PC-3 (cell line): ENCODE measurements around the gene DCHS2. TPM values are rescaled to one million over a fixed set of nuclear protein-coding genes. Genes with fewer than 3 reads are reported as not detected.

ENCODE experiments used
- ATAC-seq: fragments of 200-7000 bp; cut with Tn5 transposase; 2 replicates; pipeline ENCODE4 v1.9.1; 2020; ENCODE audit warnings: mild to moderate bottlenecking, moderate library complexity
- BruUV-seq: library from RNA; stranded (reverse); fragments of 400-500 nt; replicated peaks from 2 replicates; lab custom pipeline; 2021; lab: Mats Ljungman, UMichigan
- CTCF ChIA-PET: fragments of 300-600 bp; sonication (Branson Sonifier 250); formaldehyde crosslinking; loops from one replicate; lab custom pipeline; 2022; ENCODE audit warnings: antibody characterized with exemption; lab: Charles Lee
- POLR2A ChIA-PET: fragments of 300-600 bp; sonication (Branson Sonifier 250); formaldehyde crosslinking; loops from one replicate; lab custom pipeline; 2022; ENCODE audit warnings: antibody characterized with exemption; ENCODE audit not compliant: unreplicated experiment; lab: Charles Lee
- DNase-seq: peaks from one replicate; pipeline ENCODE4 v3.0.0-alpha.2; 2015
- H2AFZ ChIP-seq: fragments of 300-600 bp; sonication (generic); 2 replicates; pipeline ENCODE4 v1.6.0; 2016; ENCODE audit warnings: antibody characterized with exemption, low read length
- H3F3A ChIP-seq: fragments of 300-600 bp; sonication (generic); one replicate; pipeline ENCODE4 v1.6.0; 2017; ENCODE audit warnings: antibody characterized with exemption, low read length, control low read depth, mild to moderate bottlenecking; ENCODE audit not compliant: unreplicated experiment
- H3K27ac ChIP-seq: fragments of 300-600 bp; sonication (generic); 2 replicates; pipeline ENCODE4 v1.5.1; 2016; ENCODE audit warnings: mild to moderate bottlenecking, low read length
- H3K27me3 ChIP-seq: fragments of 300-600 bp; sonication (generic); 2 replicates; pipeline ENCODE4 v1.6.1; 2016; ENCODE audit warnings: low read length, mixed read lengths
- H3K36me3 ChIP-seq: fragments of 300-600 bp; sonication (generic); 2 replicates; pipeline ENCODE4 v1.6.1; 2016; ENCODE audit warnings: low read depth, mixed run types, low read length, mixed read lengths
- H3K4me1 ChIP-seq: fragments of 300-600 bp; sonication (generic); 2 replicates; pipeline ENCODE4 v1.5.1; 2016; ENCODE audit warnings: low read length; ENCODE audit not compliant: insufficient read depth
- H3K4me2 ChIP-seq: fragments of 300-600 bp; sonication (generic); 2 replicates; pipeline ENCODE4 v1.6.0; 2016; ENCODE audit warnings: low read length
- H3K4me3 ChIP-seq: fragments of 300-600 bp; sonication (generic); 2 replicates; pipeline ENCODE4 v1.5.1; 2016; ENCODE audit warnings: mild to moderate bottlenecking, low read length, mixed read lengths
- H3K79me2 ChIP-seq: fragments of 300-600 bp; sonication (generic); 2 replicates; pipeline ENCODE4 v1.6.1; 2017; ENCODE audit warnings: low read length, mixed read lengths
- H3K9ac ChIP-seq: fragments of 300-600 bp; sonication (generic); 2 replicates; pipeline ENCODE4 v1.6.0; 2016; ENCODE audit warnings: mild to moderate bottlenecking, low read length
- H3K9me2 ChIP-seq: fragments of 300-600 bp; sonication (generic); replicated peaks from 2 replicates; pipeline ENCODE4 v1.6.1; 2016; ENCODE audit warnings: mixed run types, low read length, mixed read lengths
- H3K9me3 ChIP-seq: fragments of 300-600 bp; sonication (generic); 2 replicates; pipeline ENCODE4 v1.6.1; 2016; ENCODE audit warnings: low read length, mixed read lengths
- H4K20me1 ChIP-seq: fragments of 300-600 bp; sonication (generic); 2 replicates; pipeline ENCODE4 v1.6.1; 2016; ENCODE audit warnings: low read length, mixed read lengths
- CTCF ChIP-seq: fragments of 300-600 bp; sonication (generic); conservative IDR thresholded peaks from 2 replicates; pipeline ENCODE4 v1.5.1; 2017; ENCODE audit warnings: antibody characterized with exemption, low read depth, mild to moderate bottlenecking, low read length
- EZH2 ChIP-seq: fragments of 300-600 bp; sonication (generic); IDR thresholded peaks from one replicate; pipeline ENCODE4 v1.6.1; 2017; ENCODE audit warnings: antibody characterized with exemption, mild to moderate bottlenecking, low read length; ENCODE audit not compliant: unreplicated experiment
- EZH2phosphoT487 ChIP-seq: fragments of 300-600 bp; sonication (generic); IDR thresholded peaks from 2 replicates; pipeline ENCODE4 v1.6.1; 2018; ENCODE audit warnings: mild to moderate bottlenecking, antibody characterized with exemption, low read length, borderline replicate concordance
- intact Hi-C: fragments of 100-400 bp; cut with micrococcal nuclease; formaldehyde crosslinking; loops from 2 replicates; pipeline ENCODE4 v1.9.0; 2023
- total RNA-seq: library from RNA; depleted of rRNA; stranded (reverse); fragments of >200 nt; gene quantifications from 2 replicates; pipeline ENCODE4 v1.2.3, GENCODE V29; 2014

DCHS2 gene
- total RNA-seq, 1 experiment from 2014 or later = 0.22 TPM

GRCh38 chr4:154476232-154476631 lies 15.4 kb downstream of the DCHS2 start:
- Histone ChIP-seq H3F3A (no peaks in the 10 kb centered on the region), H3K27me3 (no peaks in the 10 kb centered on the region), H3K9me2 (no peaks in the 10 kb centered on the region), H3K9me3 (no peaks in the 10 kb centered on the region), H3K4me1 (no peaks in the 10 kb centered on the region), H4K20me1 (no peaks in the 10 kb centered on the region), H3K4me3 (no peak overlapping the region), H3K9ac (no peak overlapping the region), H3K4me2 (no peak overlapping the region), H3K27ac (no peak overlapping the region), H2AFZ (no peak overlapping the region), H3K79me2 (no peaks in the 10 kb centered on the region), H3K36me3 (no peaks in the 10 kb centered on the region)
- TF ChIP-seq EZH2phosphoT487 (no peak), EZH2 (no peak), CTCF (no peak)
- POLR2A ChIA-PET = no interaction called here
- CTCF ChIA-PET = no interaction called here
- DNase-seq (no peak), ATAC-seq (no peak)
- no TSS peak for BruUV-seq
- intact Hi-C loops = no loop called here

GRCh38 chr4:154475820-154476219 lies 15.8 kb downstream of the DCHS2 start:
- no peaks in the 10 kb centered on the region for H3K9me2 ChIP-seq
- H3K27me3 ChIP-seq = no peaks in the 10 kb centered on the region
- ATAC-seq (no peak), DNase-seq (no peak)
- no peaks in the 10 kb centered on the region for H3K9me3 ChIP-seq
- no peak overlapping the region for H2AFZ ChIP-seq
- no peaks in the 10 kb centered on the region for H3K4me1 ChIP-seq
- H3K27ac ChIP-seq = no peak overlapping the region
- H4K20me1 ChIP-seq = no peaks in the 10 kb centered on the region
- H3K9ac ChIP-seq = no peak overlapping the region
- H3K4me2 ChIP-seq = no peak overlapping the region
- no peaks in the 10 kb centered on the region for H3F3A ChIP-seq
- H3K79me2 ChIP-seq = no peaks in the 10 kb centered on the region
- POLR2A ChIA-PET = no interaction called here
- no peak for TF ChIP-seq EZH2
- TF ChIP-seq CTCF = no peak
- no peak for TF ChIP-seq EZH2phosphoT487
- no TSS peak for BruUV-seq
- H3K4me3 ChIP-seq = no peak overlapping the region
- no peaks in the 10 kb centered on the region for H3K36me3 ChIP-seq
- CTCF ChIA-PET = no interaction called here
- intact Hi-C loops = no loop called here

GRCh38 chr4:154473497-154473896 lies 18.1 kb downstream of the DCHS2 start:
- Histone ChIP-seq H3K9me3 (no peaks in the 10 kb centered on the region), H3K9me2 (no peaks in the 10 kb centered on the region), H3K9ac (no peak overlapping the region), H3K4me3 (no peak overlapping the region), H3F3A (no peaks in the 10 kb centered on the region), H3K36me3 (no peaks in the 10 kb centered on the region), H3K79me2 (no peaks in the 10 kb centered on the region), H3K4me1 (no peaks in the 10 kb centered on the region), H3K27ac (no peak overlapping the region), H3K27me3 (no peaks in the 10 kb centered on the region), H2AFZ (no peak overlapping the region), H4K20me1 (no peaks in the 10 kb centered on the region), H3K4me2 (no peak overlapping the region)
- DNase-seq (no peak), ATAC-seq (no peak)
- no peak for TF ChIP-seq EZH2
- TF ChIP-seq EZH2phosphoT487 = no peak
- TF ChIP-seq CTCF = no peak
- intact Hi-C loops = no loop called here
- ChIA-PET POLR2A (no interaction called here), CTCF (no interaction called here)
- BruUV-seq = no TSS peak
